Breast epithelium (tissue), 3 donors: ENCODE results near the gene AGAP3.

ENCODE experiments used
- POLR2A ChIP-seq: fragments of 450-650 bp; IDR thresholded peaks from one replicate; pipeline ENCODE4 v1.6.1; 2016; ENCODE audit warnings: antibody characterized with exemption, mild to moderate bottlenecking, moderate library complexity
- POLR2AphosphoS5 ChIP-seq, 3 donors: sonication (generic); formaldehyde crosslinking; IDR thresholded peaks; one replicate each; pipeline ENCODE4 v1.6.1; 2017; ENCODE audit warnings: antibody characterized with exemption in 3 of 3
- TF ChIP-seq, protein P1 (sequence below), 3 donors: fragments of 450-650 bp; IDR thresholded peaks; one replicate each; pipeline ENCODE4 v1.5.1; 2016 to 2017; ENCODE audit warnings: antibody characterized with exemption in 3 of 3, mild to moderate bottlenecking in 3 of 3, moderate library complexity in 3 of 3

DNA sequence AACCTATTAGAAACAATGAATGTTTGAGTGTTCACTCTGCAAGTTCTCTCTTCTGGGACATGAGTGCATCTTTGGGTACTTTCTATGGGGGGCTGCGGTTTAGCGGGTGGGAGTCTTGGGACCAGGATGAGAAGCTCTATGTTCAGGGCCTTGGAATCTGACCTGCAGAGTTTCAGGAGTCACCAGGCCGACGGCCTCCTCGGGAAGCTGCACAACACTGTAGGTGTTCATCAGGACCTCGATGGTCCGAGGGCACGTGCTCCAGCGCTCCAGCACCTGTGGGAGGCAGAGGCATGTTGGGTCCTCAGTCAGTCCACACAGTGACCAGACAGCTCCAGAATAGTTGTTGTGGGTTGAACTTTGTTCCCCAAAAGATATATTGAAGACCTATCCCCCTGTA lies 90.1 kb downstream of the AGAP3 start:
- TF ChIP-seq, protein P1, sequence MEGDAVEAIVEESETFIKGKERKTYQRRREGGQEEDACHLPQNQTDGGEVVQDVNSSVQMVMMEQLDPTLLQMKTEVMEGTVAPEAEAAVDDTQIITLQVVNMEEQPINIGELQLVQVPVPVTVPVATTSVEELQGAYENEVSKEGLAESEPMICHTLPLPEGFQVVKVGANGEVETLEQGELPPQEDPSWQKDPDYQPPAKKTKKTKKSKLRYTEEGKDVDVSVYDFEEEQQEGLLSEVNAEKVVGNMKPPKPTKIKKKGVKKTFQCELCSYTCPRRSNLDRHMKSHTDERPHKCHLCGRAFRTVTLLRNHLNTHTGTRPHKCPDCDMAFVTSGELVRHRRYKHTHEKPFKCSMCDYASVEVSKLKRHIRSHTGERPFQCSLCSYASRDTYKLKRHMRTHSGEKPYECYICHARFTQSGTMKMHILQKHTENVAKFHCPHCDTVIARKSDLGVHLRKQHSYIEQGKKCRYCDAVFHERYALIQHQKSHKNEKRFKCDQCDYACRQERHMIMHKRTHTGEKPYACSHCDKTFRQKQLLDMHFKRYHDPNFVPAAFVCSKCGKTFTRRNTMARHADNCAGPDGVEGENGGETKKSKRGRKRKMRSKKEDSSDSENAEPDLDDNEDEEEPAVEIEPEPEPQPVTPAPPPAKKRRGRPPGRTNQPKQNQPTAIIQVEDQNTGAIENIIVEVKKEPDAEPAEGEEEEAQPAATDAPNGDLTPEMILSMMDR (IDR thresholded peaks at IDR 0.05), result no peak
- TF ChIP-seq POLR2AphosphoS5 (IDR thresholded peaks at IDR 0.05) (no peak), POLR2A (no peak)
